BJ (cell line): ENCODE data around the gene ANTXR2. TPM values are rescaled to one million over a fixed set of nuclear protein-coding genes. Genes with fewer than 3 reads are reported as not detected.

ENCODE experiments used
- CTCF ChIA-PET: fragments of 350-600 bp; formaldehyde crosslinking; extraction: SDS; loops from one replicate; lab custom pipeline; 2021; ENCODE audit warnings: antibody characterized with exemption, inconsistent platforms; lab: Yijun Ruan, JAX
- POLR2A ChIA-PET: fragments of 300-600 bp; sonication (Branson Sonifier 250); formaldehyde crosslinking; extraction: SDS; loops from one replicate; lab custom pipeline; 2021; ENCODE audit warnings: antibody characterized with exemption; lab: Charles Lee
- DNase-seq: peaks from one replicate; pipeline ENCODE4 v3.0.0-alpha.2; 2011; ENCODE audit warnings: low read depth
- H3K27me3 ChIP-seq: 2 replicates; pipeline ENCODE4 v1.6.0; 2011; ENCODE audit warnings: low read length; ENCODE audit not compliant: control insufficient read depth, insufficient read depth
- H3K36me3 ChIP-seq: 2 replicates; pipeline ENCODE4 v1.5.1; 2011; ENCODE audit warnings: low read length; ENCODE audit not compliant: control insufficient read depth, insufficient read depth
- H3K4me3 ChIP-seq: 2 replicates; pipeline ENCODE4 v1.5.1; 2011; ENCODE audit warnings: low read depth, mild to moderate bottlenecking, control low read depth, low read length
- CTCF ChIP-seq: IDR thresholded peaks from 2 replicates; pipeline ENCODE4 v1.5.1; 2011; ENCODE audit warnings: low read depth, mild to moderate bottlenecking, control low read depth, inconsistent platforms, low read length, moderate library complexity; ENCODE audit not compliant: insufficient read depth
- polyA plus RNA-seq: library from polyadenylated mRNA; depleted of rRNA; stranded (reverse); fragments of >200 nt; gene quantifications from 2 replicates; pipeline ENCODE4 v1.2.3, GENCODE V29; 2011

Gene ANTXR2
- polyA plus RNA-seq, 1 experiment: 18.9 TPM

DNA sequence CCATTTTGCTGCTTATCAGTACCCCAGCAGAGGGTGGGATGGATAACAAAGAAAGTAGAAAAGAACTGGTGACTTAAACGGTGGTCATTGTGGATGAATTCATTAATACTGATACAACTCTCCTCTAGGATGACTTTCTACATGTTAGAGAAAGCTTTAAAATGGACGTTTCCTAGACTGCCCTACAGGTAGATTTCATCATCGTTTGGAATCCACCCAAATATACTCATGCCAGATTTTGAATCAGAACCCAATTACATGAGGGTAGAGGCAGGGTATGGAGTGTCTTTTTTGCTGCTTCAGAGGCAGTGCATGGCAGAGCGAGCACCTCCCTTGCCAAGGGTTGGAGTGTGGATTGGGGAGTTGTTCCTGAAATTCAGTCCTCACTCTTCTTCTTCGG is 13.3 kb upstream of the ANTXR2 start:
- POLR2A ChIA-PET: no interaction called here
- TF ChIP-seq CTCF: no peak
- Histone ChIP-seq H3K36me3 (no peaks in the 10 kb centered on the region), H3K4me3 (no peak overlapping the region), H3K27me3 (no peaks in the 10 kb centered on the region)
- DNase-seq: no peak
- CTCF ChIA-PET: interaction anchor here (0.7 kb wide), 1 partner anchor 12 kb away, joined by 3 read pairs; no protein-coding TSS in a partner anchor

DNA sequence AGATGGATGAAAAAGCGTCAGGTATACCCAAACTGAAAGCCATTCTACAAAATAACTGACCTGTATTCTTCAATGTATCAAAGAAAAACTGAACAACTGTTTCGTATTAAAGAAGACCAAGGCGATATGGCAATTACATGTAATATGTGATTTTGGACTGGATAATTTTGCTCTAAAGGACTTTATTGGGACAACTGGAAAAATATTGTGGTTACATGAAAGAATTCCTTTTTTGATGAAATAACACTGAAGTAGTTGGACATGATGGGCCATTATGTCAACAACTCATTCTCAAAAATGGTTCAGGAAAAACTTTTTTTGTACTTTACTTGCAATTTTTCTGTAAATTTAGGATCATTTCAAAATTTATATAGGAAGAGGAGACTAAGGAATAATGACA is 12.1 kb upstream of the ANTXR2 start:
- no peak for TF ChIP-seq CTCF
- Histone ChIP-seq H3K36me3 (no peaks in the 10 kb centered on the region), H3K4me3 (no peak overlapping the region), H3K27me3 (no peaks in the 10 kb centered on the region; the same call in 1 of the 2 replicates)
- no peak for DNase-seq
- CTCF ChIA-PET: no interaction called here
- POLR2A ChIA-PET: no interaction called here

DNA sequence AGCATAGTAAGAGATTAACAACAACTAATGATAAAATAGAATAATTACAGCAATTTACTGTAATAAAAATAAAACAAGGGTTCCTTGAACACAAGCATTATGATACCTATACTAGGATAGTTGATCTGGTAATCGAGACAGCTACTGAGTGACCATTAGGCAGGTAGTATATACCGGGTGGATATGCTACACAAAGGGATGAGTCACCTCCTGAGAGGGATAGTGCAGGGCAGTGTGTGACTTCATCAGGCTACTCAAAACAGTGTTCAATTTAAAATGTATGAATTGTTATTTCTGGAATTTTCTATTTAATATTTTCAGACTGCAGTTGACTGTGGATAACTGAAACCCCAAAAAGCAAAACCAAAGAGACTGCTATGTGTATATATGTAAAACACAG is 9.7 kb upstream of the ANTXR2 start:
- no peak for DNase-seq
- ChIA-PET POLR2A (no interaction called here), CTCF (interaction anchor here (1.6 kb wide), 1 partner anchor 102 kb away, joined by 3 read pairs; no protein-coding TSS in a partner anchor)
- no peaks in the 10 kb centered on the region for H3K36me3 ChIP-seq
- no peak overlapping the region for H3K4me3 ChIP-seq
- no peak for TF ChIP-seq CTCF
- H3K27me3 ChIP-seq: no peaks in the 10 kb centered on the region; the same call in 1 of the 2 replicates

GRCh38 chr4:80081566-80081965 is 8.5 kb upstream of the ANTXR2 start:
- H3K36me3 ChIP-seq: no peaks in the 10 kb centered on the region
- H3K4me3 ChIP-seq: no peak overlapping the region
- DNase-seq: no peak
- TF ChIP-seq CTCF: no peak
- no peaks in the 10 kb centered on the region; the same call in 1 of the 2 replicates for H3K27me3 ChIP-seq
- POLR2A ChIA-PET: no interaction called here
- CTCF ChIA-PET: no interaction called here

GRCh38 chr4:80079255-80079923 is 6.4 kb upstream of the ANTXR2 start:
- no peak overlapping the region for H3K4me3 ChIP-seq
- no peak for TF ChIP-seq CTCF
- no peaks in the 10 kb centered on the region for H3K36me3 ChIP-seq
- no peak for DNase-seq
- H3K27me3 ChIP-seq: no peaks in the 10 kb centered on the region; the same call in 1 of the 2 replicates
- ChIA-PET POLR2A (no interaction called here), CTCF (interaction anchor here (1.2 kb wide), 2 partner anchors 17 to 157 kb away, joined by 3 read pairs; no protein-coding TSS in a partner anchor)
